Measurements from ENCODE around the gene TSPO.
A peak's percentile ranks its signal among the peaks of the same experiment; 100 is the strongest.

The TSPO gene

GRCh38 chr22:43206509-43207161 is 55.3 kb downstream of the TSPO start:
- TF ChIP-seq CREB1 (IDR thresholded peaks at IDR 0.05; ENCODE audit: low read depth) (no peak), ZBTB7A (IDR thresholded peaks at IDR 0.05; ENCODE audit: low read depth) (no peak), TCF12 (IDR thresholded peaks at IDR 0.05; ENCODE audit: low read depth) (no peak), USF1 (IDR thresholded peaks at IDR 0.05) (peak; percentile 41; the same call in 1 of the 2 replicates)

GRCh38 chr22:43207386-43207785 is 56.0 kb downstream of the TSPO start:
- TF ChIP-seq TEAD4 (IDR thresholded peaks at IDR 0.05) (no peak), REST (IDR thresholded peaks at IDR 0.05; ENCODE audit: low read depth) (no peak), CREB1 (IDR thresholded peaks at IDR 0.05; ENCODE audit: low read depth) (no peak), ZBTB7A (IDR thresholded peaks at IDR 0.05; ENCODE audit: low read depth) (no peak), EGR1 (IDR thresholded peaks at IDR 0.05) (no peak), FOXM1 (IDR thresholded peaks at IDR 0.05; ENCODE audit: borderline replicate concordance, low read depth) (no peak), TAF1 (IDR thresholded peaks at IDR 0.05; ENCODE audit: low read depth) (no peak), NFIC (IDR thresholded peaks at IDR 0.05) (no peak), YY1 (IDR thresholded peaks at IDR 0.05; ENCODE audit: low read depth) (no peak), TCF12 (IDR thresholded peaks at IDR 0.05; ENCODE audit: low read depth) (no peak), EP300 (IDR thresholded peaks at IDR 0.05; ENCODE audit: borderline replicate concordance) (no peak), MAX (IDR thresholded peaks at IDR 0.05) (no peak), CEBPB (IDR thresholded peaks at IDR 0.05) (no peak), USF1 (IDR thresholded peaks at IDR 0.05) (no peak), RAD21 (IDR thresholded peaks at IDR 0.05; ENCODE audit: low read depth) (no peak)

- TF ChIP-seq FOXM1 (IDR thresholded peaks at IDR 0.05; ENCODE audit: borderline replicate concordance, low read depth) (no peak), EP300 (IDR thresholded peaks at IDR 0.05; ENCODE audit: borderline replicate concordance) (no peak), MAX (IDR thresholded peaks at IDR 0.05) (no peak), EGR1 (IDR thresholded peaks at IDR 0.05) (no peak), TAF1 (IDR thresholded peaks at IDR 0.05; ENCODE audit: low read depth) (no peak), REST (IDR thresholded peaks at IDR 0.05; ENCODE audit: low read depth) (no peak), TCF12 (IDR thresholded peaks at IDR 0.05; ENCODE audit: low read depth) (no peak), ZBTB7A (IDR thresholded peaks at IDR 0.05; ENCODE audit: low read depth) (no peak), CEBPB (IDR thresholded peaks at IDR 0.05) (no peak), RAD21 (IDR thresholded peaks at IDR 0.05; ENCODE audit: low read depth) (no peak), NFIC (IDR thresholded peaks at IDR 0.05) (no peak), TEAD4 (IDR thresholded peaks at IDR 0.05) (no peak), USF1 (IDR thresholded peaks at IDR 0.05) (no peak), YY1 (IDR thresholded peaks at IDR 0.05; ENCODE audit: low read depth) (no peak), CREB1 (IDR thresholded peaks at IDR 0.05; ENCODE audit: low read depth) (no peak)
These were observed 56.7 kb downstream of the TSPO start for GRCh38 chr22:43207849-43208702.

GRCh38 chr22:43208703-43209522 is 57.6 kb downstream of the TSPO start:
- TF ChIP-seq FOXM1 (IDR thresholded peaks at IDR 0.05; ENCODE audit: borderline replicate concordance, low read depth) (no peak), CREB1 (IDR thresholded peaks at IDR 0.05; ENCODE audit: low read depth) (no peak), EGR1 (IDR thresholded peaks at IDR 0.05) (no peak), ZBTB7A (IDR thresholded peaks at IDR 0.05; ENCODE audit: low read depth) (no peak), TEAD4 (IDR thresholded peaks at IDR 0.05) (no peak), USF1 (IDR thresholded peaks at IDR 0.05) (no peak), CEBPB (IDR thresholded peaks at IDR 0.05) (no peak), EP300 (IDR thresholded peaks at IDR 0.05; ENCODE audit: borderline replicate concordance) (no peak), MAX (IDR thresholded peaks at IDR 0.05) (no peak), TCF12 (IDR thresholded peaks at IDR 0.05; ENCODE audit: low read depth) (no peak), NFIC (IDR thresholded peaks at IDR 0.05) (no peak), YY1 (IDR thresholded peaks at IDR 0.05; ENCODE audit: low read depth) (no peak), TAF1 (IDR thresholded peaks at IDR 0.05; ENCODE audit: low read depth) (no peak), RAD21 (IDR thresholded peaks at IDR 0.05; ENCODE audit: low read depth) (no peak), REST (IDR thresholded peaks at IDR 0.05; ENCODE audit: low read depth) (no peak)
